ENCODE measurements around the gene JAKMIP2.
A peak's percentile ranks its signal among the peaks of the same experiment; 100 is the strongest.
"Not testable (repeated sequence)": the region's sequence is repeated elsewhere in the genome, so short reads cannot be mapped to it uniquely, and the experiment has no call there.

JAKMIP2 gene

GRCh38 chr5:147639321-147639720 is 143.2 kb downstream of the JAKMIP2 start:
- no peak for DNase-seq

GRCh38 chr5:147636729-147636984 is 145.9 kb downstream of the JAKMIP2 start:
- no peak for DNase-seq

GRCh38 chr5:147635882-147636728 is 146.4 kb downstream of the JAKMIP2 start:
- DNase-seq, result no peak

GRCh38 chr5:147635439-147635838 is 147.1 kb downstream of the JAKMIP2 start:
- not testable (repeated sequence) for DNase-seq

- DNase-seq, result no peak
Measured at GRCh38 chr5:147633173-147633572, 149.4 kb downstream of the JAKMIP2 start.

- DNase-seq, result no peak
Measured at GRCh38 chr5:147631428-147632003, 151.0 kb downstream of the JAKMIP2 start.

GRCh38 chr5:147629196-147629595 is 153.3 kb downstream of the JAKMIP2 start:
- DNase-seq, result no peak

- DNase-seq, result peak; percentile 68
Measured at GRCh38 chr5:147628058-147628895, 154.3 kb downstream of the JAKMIP2 start.

- no peak for DNase-seq
Measured at GRCh38 chr5:147626464-147626863, 156.1 kb downstream of the JAKMIP2 start.

- DNase-seq, result no peak
Measured at GRCh38 chr5:147621016-147621415, 161.5 kb downstream of the JAKMIP2 start.

- no peak for DNase-seq
Measured at GRCh38 chr5:147619281-147619878, 163.1 kb downstream of the JAKMIP2 start.

- no peak for DNase-seq
Measured at GRCh38 chr5:147617711-147618350, 164.7 kb downstream of the JAKMIP2 start.

- DNase-seq, result no peak
Measured at GRCh38 chr5:147617191-147617606, 165.3 kb downstream of the JAKMIP2 start.

GRCh38 chr5:147616421-147616820 is 166.1 kb downstream of the JAKMIP2 start:
- no peak for DNase-seq

GRCh38 chr5:147613359-147613758 is 169.2 kb downstream of the JAKMIP2 start:
- DNase-seq, result no peak

GRCh38 chr5:147611483-147611882 is 171.0 kb downstream of the JAKMIP2 start:
- no peak for DNase-seq

GRCh38 chr5:147610798-147611197 is 171.7 kb downstream of the JAKMIP2 start:
- DNase-seq, result no peak

- no peak for DNase-seq
Measured at GRCh38 chr5:147601652-147602051, 180.9 kb downstream of the JAKMIP2 start.

- DNase-seq, result no peak
Measured at GRCh38 chr5:147591120-147591519, 191.4 kb downstream of the JAKMIP2 start.

GRCh38 chr5:147590096-147590495 is 192.4 kb downstream of the JAKMIP2 start:
- no peak for DNase-seq

GRCh38 chr5:147586832-147587231 is 195.7 kb downstream of the JAKMIP2 start:
- DNase-seq, result no peak

- DNase-seq, result no peak
Measured at GRCh38 chr5:147586221-147586620, 196.3 kb downstream of the JAKMIP2 start.

GRCh38 chr5:147582272-147582671 is 200.3 kb downstream of the JAKMIP2 start:
- DNase-seq, result not testable (repeated sequence)
